Stimulated activated CD4-positive, alpha-beta T cell treated with anti-CD3 and anti-CD28 coated beads, Interleukin-2, amount 100 ng/mL, for 24 hours (primary cell): ENCODE data around the gene CATSPERZ.

ENCODE experiments used
- DNase-seq, 2 donors: peaks; one replicate each; pipeline ENCODE4 v3.0.0-alpha.2; 2020

Gene CATSPERZ

DNA sequence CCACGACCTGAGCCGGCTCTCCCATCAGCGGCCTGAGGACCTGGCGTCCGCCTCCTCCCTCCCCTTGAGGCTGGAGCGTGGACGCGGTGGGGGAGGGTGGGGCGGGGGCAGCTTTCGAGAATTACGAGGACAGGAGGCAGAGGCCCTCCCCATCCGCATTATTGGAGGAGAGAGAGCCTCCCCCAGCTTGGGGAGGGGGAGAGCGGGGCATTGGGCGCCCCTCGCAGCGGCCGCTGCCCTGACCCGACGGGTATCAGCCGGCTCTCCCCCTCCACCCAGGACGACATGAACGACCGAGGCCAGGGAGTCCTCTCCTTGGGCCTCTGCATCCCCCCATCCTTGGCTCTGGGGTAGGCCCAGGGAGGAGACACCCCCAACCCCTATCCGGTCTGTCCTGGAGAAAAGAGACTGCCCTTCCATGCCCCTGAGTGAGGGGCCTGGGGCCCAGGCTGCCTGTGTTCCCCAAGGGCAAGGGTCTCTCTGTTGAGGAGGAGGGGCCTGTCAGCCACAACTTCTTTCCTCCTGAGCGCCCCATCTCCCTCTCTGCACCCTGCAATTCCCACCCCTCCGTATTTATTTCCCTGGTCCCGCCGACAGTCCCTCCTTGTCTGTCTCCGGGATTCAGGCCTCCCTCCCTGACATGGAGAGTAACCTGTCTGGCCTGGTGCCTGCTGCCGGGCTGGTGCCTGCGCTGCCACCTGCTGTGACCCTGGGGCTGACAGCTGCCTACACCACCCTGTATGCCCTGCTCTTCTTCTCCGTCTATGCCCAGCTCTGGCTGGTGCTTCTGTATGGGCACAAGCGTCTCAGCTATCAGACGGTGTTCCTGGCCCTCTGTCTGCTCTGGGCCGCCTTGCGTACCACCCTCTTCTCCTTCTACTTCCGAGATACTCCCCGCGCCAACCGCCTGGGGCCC, 14.0 kb upstream of the CATSPERZ start:
- no peak for DNase-seq

DNA sequence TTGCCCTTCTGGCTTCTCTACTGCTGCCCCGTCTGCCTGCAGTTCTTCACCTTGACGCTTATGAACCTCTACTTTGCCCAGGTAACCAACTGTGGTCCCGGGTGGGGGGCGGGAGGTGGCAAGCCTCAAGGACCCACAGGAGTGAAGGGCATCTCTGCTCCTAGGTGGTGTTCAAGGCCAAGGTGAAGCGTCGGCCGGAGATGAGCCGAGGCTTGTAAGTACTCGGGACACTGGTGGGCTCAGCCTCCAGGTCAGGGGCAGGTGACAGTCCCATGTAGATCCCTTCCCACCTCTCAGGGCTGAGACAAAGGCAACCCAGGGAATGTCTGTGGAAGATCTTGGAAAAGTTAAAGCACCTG, 13.4 kb upstream of the CATSPERZ start:
- DNase-seq: no peak

DNA sequence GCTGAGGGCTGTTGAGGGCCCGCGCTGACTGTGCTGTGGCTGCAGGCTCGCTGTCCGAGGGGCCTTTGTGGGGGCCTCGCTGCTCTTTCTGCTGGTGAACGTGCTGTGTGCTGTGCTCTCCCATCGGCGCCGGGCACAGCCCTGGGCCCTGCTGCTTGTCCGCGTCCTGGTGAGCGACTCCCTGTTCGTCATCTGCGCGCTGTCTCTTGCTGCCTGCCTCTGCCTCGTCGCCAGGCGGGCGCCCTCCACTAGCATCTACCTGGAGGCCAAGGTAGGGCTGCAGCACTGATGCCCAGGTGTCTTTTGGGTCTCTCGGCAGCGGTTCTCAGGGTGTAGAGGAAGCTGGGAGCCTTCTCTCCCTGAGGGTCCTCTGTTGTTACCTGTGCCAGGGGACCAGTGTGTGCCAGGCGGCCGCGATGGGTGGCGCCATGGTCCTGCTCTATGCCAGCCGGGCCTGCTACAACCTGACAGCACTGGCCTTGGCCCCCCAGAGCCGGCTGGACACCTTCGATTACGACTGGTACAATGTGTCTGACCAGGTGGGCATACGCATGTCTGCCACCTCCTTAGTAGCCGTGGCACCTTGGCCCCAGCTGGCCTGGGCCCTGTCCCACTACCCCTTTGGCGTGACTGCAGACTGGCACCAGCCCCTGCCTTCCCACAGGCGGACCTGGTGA, 12.3 kb upstream of the CATSPERZ start:
- no peak for DNase-seq

DNA sequence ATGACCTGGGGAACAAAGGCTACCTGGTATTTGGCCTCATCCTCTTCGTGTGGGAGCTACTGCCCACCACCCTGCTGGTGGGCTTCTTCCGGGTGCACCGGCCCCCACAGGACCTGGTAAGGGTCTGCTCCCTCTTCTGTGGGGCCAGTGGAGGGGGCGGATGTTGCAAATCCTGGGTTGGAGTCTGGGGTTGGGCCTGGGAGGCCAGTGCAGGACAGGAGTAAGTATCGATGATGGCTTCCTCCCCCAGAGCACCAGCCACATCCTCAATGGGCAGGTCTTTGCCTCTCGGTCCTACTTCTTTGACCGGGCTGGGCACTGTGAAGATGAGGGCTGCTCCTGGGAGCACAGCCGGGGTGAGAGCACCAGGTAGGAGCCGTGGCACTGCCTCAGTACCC, 11.8 kb upstream of the CATSPERZ start:
- no peak for DNase-seq

DNA sequence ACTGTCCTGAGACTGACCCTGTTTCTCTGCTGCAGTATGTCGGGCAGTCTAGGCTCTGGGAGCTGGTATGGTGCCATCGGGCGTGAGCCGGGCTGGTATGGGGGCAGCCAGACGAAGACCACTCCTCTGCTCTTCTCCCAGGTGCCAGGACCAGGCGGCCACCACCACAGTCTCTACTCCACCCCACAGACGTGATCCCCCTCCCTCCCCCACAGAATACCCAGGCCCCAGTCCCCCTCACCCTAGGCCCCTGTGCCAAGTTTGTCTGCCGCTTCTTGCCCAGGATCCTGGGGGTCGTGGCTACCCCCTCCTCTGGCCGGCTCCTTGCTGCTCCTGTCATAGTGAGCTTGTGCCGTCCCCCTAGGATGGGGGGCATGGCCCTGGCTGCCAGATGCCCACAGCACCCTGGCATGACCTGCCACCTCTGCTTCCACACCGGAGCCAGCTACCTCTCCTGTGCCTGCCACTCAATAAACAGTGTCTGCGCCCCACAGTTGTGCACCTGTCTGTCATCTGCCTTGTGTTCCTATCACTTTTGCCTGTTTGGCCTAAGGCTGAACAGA, 11.1 kb upstream of the CATSPERZ start:
- no peak for DNase-seq

DNA sequence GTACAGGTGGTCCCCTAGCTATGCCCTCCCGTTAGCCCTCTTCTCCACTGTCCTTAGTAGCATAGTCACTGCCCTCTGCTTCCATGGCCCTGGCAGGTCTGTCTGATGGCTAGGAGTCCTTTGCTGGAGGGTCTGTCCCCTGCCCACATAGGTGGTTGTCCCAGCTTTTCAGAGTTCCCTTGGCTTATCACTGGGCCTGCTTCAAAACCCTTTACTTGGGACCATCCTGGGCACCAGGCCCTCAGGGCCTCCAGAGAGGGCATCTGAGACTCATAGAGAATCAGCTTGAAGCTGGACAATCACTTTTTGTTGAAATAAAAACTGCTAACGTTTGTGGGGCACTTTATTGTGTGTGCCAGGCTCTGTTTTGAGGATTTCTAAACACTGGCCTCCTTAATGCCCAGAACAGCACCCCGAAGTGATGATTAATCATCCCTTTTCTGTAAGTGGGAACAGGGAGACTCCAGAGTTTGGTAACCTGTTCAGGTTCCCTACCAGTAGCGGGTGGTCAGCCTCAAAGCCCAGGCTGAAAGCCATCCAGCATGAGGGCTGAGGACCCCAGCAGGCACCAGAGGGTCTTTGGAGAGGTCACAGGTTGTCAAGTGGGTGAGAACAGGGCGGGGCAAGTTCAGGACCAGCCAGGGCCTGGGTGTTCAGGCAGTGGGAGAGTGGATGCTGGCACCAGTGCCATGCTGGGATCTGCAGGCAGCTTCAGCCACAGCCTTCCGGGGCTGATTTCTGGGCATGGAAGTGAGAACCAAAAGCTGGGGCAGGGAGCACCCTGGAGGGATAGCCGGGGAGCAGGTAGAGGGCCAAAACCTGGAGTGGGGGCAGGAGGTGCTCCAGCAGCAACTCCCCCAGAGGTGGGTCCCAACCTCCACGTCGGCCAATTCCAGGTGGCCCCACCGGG, 9.6 kb upstream of the CATSPERZ start:
- DNase-seq: no peak

DNA sequence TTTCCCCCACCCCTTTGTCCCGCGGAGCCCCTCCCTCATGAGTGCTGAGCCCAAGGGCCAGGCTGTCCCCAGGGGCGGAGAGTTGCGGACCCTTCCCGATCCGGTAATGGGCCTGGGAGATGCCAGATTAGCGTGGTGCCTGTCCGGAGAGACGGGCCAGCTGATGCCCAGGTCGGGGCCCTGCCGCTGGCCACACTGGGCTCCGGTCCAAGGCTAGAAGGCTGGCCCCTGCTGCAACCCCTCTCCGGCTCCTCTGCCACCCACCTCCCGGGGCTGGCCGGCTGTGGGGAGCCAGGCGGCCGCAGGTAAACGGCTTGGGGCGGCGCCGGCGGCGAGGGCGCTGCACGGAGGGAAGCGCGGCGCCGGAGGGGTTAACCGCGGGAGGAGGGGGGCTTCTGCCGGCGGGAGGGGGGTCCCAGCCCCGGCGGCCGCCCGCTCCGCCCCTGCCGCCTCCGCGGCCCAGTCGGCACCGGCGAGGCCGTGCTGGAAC, 8.9 kb upstream of the CATSPERZ start, which contains the start of gene KCNK4:
Gene KCNK4 (plus strand): TSS at position 41 of the 490 bp plus-strand sequence. CDS start 1,717 bp downstream, outside the sequence.
- no peak for DNase-seq

DNA sequence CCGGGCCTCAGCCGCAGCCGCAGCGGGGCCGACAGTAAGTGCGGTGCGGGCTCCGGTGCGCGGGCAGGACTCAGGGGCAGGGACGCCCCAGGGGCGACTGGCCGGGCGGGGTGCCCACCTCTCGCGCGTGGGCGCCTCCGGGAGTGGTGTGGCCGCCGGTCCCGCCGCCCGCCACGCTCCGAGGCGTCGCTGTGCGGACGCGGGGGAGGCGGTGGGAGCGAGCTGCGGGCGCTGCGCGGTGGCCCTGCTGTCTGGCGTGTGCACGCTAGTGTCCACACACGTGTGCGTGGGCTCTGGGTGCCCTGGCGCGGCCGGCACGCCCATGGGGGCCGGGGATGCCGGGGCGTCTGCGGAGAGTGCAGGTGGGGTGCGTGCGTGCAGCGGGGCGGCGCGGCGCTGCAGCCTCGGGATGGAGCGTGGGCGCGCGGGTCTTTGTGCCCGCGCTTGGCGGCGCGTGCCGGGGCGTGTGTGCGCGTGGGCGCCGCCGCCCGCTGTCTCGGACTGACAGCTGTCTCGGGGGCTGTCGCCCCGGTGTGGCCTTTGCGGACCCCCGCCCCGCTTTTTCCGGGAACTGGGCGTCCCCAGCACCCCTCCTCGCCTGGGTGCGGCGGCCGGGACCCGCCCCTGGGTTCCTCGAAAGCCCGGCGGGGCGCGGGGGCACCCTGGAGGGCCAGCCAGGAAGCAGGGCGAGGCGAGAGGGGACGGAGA, 8.3 kb upstream of the CATSPERZ start:
- DNase-seq: no peak

DNA sequence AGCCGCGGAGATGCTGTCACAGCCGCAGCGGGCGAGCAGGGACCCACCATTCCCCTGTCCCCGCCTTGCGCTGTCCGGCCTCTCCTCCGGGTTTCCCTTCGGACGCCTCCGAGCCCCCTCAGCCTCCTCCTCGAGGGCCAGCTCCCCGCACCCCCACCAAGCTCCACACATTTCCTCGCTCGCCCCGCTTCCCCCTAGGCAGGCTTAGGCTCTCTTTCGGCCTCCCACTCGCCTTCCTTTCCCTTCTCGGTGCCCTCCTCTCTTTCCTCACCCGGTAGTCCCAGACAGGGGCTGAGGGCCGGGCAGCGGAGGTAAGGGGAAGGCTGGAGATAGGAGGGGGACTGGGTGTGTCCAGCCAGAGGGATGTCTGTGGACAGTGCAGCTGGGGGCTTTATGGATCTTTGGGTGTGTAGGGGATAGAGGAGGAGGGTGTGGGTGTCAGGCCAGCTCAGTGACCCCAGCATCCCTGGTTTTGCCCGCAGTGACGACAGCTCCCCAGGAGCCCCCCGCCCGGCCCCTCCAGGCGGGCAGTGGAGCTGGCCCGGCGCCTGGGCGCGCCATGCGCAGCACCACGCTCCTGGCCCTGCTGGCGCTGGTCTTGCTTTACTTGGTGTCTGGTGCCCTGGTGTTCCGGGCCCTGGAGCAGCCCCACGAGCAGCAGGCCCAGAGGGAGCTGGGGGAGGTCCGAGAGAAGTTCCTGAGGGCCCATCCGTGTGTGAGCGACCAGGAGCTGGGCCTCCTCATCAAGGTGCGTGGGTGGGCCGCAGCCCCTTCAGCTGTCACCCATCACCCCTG, 7.5 kb upstream of the CATSPERZ start:
- no peak for DNase-seq

DNA sequence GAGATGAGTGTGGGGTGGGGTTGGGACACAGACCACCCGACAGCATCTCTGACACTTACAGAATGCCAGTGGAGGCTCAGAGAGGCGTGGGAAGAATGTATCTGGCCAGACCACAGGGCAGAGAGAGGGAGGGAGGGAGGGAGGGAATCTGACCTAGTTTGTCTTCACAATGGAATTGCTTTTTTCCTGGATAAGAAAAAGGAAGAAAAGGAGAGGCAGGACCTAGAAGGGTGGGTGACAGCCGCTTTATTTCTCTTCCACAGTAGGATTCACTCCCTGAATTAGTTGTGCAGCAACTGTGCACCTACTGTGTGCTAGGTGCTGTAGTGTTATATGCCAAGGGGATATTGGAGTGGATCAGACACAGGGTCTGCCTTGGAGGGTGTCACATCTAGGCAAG, 5.4 kb upstream of the CATSPERZ start:
- no peak for DNase-seq

DNA sequence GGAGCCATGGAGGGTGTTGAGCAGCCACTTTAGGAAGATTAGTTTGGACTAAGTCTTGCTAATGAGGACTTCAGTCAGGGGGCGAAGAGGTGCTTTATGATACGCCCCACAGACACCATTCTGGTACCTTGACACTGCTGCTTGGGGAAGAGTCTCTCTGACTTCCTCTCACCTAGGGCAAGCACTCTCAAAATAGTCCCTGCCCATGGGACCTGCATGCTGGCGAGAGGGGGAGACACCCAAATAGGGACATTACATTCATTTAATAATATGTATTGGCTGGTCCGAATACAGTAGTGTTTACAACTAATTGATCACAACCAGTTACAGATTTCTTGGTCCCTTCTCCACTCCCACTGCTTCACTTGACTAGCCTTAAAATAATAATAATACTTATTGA, 4.4 kb upstream of the CATSPERZ start:
- DNase-seq: no peak

DNA sequence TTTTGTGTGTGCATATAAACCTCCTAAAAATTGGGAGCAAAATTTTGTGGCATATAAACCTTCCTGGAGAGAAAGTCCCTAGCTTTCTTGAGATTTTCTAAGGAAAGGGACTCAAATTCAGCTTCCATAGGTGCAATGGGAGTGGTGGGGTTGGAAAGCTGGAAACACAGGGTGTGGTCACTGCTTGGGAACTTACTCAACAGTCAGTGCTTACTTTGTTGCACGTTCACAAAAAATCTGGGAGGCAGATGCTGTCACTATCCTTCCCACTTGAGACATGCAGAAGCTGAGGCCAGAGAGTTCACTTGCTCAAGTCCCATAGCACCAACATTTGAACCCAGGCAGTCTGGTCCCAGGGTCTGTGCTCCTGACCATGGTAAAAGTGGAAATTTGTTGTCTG, 3.9 kb upstream of the CATSPERZ start:
- no peak for DNase-seq

DNA sequence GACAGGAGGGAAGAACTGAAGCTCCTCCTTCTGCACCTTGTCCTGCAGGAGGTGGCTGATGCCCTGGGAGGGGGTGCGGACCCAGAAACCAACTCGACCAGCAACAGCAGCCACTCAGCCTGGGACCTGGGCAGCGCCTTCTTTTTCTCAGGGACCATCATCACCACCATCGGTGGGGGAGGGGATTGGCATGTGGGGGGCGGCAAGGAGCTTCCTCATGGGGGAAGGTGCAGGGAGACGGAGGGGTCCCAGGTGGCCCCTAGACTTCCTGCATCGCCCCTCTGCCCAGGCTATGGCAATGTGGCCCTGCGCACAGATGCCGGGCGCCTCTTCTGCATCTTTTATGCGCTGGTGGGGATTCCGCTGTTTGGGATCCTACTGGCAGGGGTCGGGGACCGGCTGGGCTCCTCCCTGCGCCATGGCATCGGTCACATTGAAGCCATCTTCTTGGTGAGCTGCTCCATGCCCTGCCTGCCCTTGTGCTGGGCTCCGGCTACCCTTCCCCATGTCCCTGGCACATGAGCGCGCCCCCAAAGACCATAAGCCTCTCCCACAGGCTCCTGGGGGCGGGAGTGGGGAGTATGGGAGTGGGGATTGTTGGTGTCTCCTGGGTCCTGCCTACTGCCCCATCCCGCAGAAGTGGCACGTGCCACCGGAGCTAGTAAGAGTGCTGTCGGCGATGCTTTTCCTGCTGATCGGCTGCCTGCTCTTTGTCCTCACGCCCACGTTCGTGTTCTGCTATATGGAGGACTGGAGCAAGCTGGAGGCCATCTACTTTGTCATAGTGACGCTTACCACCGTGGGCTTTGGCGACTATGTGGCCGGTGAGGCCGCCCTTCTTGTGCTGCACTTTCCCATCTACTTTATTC, 3.1 kb upstream of the CATSPERZ start:
- DNase-seq: no peak

DNA sequence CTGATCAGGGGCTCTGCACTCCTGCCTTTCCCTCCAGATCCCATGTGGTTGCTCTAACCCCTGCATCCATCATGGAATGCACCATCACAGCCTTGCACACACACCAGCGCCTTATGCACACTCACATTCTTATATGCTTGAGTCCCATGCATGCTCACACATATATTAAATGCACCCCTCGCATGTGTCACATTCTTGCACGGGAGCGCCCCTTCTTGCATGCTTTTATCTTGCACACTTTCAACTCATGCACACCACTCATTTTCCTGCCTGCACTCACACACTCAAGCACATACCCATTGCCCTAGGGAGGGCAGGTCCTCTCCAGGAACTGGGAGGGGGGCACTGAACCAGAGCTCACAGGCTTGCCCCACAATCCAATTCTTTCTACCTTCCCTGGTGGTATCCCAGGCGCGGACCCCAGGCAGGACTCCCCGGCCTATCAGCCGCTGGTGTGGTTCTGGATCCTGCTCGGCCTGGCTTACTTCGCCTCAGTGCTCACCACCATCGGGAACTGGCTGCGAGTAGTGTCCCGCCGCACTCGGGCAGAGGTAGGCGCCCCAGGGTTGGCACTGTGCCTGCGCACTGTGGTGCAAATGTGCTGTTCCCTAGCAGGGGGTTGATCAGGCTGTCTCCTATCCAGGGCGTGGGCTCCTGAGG, 2.3 kb upstream of the CATSPERZ start:
- no peak for DNase-seq

DNA sequence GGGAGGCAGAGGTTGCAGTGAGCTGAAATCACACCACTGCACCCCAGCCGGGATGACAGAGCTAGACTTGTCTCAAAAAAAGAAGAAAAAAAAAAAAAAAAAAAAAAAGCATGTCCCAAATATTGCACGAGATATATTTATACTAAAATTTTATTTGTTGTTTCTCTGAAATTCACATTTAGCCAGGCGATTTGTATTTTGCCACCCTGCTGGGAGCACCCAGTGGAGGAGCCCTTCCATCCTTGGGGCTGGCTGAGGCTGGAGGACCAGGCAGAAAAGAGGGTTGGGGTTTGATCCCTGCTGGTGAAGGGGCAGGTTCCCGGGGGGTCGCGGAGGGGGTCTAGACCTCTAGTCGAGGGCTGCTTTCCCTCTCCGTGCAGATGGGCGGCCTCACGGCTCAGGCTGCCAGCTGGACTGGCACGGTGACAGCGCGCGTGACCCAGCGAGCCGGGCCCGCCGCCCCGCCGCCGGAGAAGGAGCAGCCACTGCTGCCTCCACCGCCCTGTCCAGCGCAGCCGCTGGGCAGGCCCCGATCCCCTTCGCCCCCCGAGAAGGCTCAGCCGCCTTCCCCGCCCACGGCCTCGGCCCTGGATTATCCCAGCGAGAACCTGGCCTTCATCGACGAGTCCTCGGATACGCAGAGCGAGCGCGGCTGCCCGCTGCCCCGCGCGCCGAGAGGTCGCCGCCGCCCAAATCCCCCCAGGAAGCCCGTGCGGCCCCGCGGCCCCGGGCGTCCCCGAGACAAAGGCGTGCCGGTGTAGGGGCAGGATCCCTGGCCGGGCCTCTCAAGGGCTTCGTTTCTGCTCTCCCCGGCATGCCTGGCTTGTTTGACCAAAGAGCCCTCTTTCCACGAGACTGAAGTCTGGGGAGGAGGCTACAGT, 952 bp upstream of the CATSPERZ start:
- no peak for DNase-seq

DNA sequence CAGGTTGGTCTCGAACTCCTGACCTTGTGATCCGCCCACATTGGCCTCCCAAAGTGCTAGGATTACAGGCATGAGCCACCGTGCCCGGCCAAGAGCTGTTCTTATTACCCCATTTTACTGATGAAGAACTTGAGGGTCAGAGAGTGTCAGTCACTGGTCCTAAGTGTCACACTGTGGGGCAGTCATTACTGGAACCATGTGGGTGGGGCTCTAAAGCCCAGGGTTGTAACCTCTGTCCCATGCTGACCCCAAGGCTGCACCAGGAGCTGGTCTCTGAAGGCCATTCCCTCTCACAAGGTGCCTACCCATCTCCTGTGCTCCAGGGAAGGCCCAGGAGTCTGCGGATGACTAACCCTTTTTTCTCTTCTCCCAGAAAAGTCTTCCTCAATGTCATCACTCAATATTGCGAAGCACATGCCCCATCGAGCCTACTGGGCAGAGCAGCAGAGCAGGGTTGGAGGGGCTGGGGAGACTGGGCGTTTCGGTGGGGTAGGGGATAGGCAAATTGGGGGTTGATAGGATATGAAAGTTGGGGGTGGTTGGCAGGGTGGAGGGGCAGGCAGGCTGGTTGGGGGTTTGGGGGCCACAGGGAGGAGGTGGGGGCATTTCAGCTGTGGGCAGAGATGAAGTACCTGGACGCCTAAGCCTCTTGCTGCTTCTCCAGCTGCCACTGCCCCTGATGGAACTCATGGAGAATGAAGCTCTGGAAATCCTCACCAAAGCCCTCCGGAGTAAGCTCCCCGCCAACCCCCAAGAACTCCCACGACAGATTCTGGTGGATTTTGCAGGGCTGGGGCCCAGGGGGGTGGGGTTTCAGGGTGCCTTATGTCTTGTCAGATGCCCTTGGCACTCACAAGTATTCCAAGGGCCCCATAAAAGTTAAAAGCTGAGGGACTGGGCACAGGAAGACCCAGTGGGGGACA, 3.2 kb downstream of the CATSPERZ start:
- DNase-seq: no peak

DNA sequence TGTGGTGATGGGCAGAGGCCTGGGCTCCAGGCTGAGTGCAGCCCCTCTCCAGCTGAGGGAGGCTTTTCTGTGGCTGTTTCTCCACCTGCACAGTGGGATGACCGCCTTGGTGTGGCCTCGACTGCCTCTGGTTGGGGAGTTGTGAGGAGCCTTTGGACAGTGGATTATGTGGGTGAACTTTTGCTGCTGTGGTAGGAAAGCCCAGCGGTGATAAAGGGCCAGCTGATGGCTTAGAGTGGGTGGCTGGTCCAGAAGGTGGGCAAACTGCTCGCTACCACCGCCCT, 3.8 kb downstream of the CATSPERZ start:
- no peak for DNase-seq
